HG02970 (cell line): ENCODE measurements around the gene NFILZ.

Experiments
- ATAC-seq: cut with Tn5 transposase; IDR thresholded peaks from one replicate; pipeline ENCODE4 v1.9.1; 2021; ENCODE audit warnings: mild to moderate bottlenecking, moderate library complexity, moderate number of reproducible peaks; ENCODE audit not compliant: unreplicated experiment, low FRiP score

NFILZ gene

GRCh38 chr19:8629996-8630683, at the start of gene NFILZ:
Gene NFILZ, plus strand, starts transcription at chr19:8630633. Its CDS starts 46,133 bp downstream, at chr19:8676766.
- ATAC-seq: no peak

- no peak for ATAC-seq
Observed at GRCh38 chr19:8580710-8581281, 49.6 kb upstream of the NFILZ start.

GRCh38 chr19:8584965-8585893, 45.2 kb upstream of the NFILZ start:
- no peak for ATAC-seq

GRCh38 chr19:8585894-8586750, 44.3 kb upstream of the NFILZ start:
- ATAC-seq: no peak

GRCh38 chr19:8589177-8589714, 41.2 kb upstream of the NFILZ start:
- no peak for ATAC-seq

- ATAC-seq: no peak
Observed at GRCh38 chr19:8592231-8593009, 38.0 kb upstream of the NFILZ start.

- no peak for ATAC-seq
Observed at GRCh38 chr19:8593931-8594330, 36.5 kb upstream of the NFILZ start.

GRCh38 chr19:8595651-8596050, 34.8 kb upstream of the NFILZ start:
- ATAC-seq: no peak

GRCh38 chr19:8596168-8596567, 34.3 kb upstream of the NFILZ start:
- no peak for ATAC-seq

GRCh38 chr19:8600064-8600463, 30.4 kb upstream of the NFILZ start:
- ATAC-seq: no peak

GRCh38 chr19:8600816-8601215, 29.6 kb upstream of the NFILZ start:
- no peak for ATAC-seq

GRCh38 chr19:8601796-8602195, 28.6 kb upstream of the NFILZ start:
- ATAC-seq: no peak

GRCh38 chr19:8605514-8605913, 24.9 kb upstream of the NFILZ start:
- no peak for ATAC-seq

- ATAC-seq: no peak
Observed at GRCh38 chr19:8607386-8607785, 23.0 kb upstream of the NFILZ start.

- ATAC-seq: no peak
Observed at GRCh38 chr19:8608941-8609278, 21.5 kb upstream of the NFILZ start.

GRCh38 chr19:8609279-8610040, 21.0 kb upstream of the NFILZ start:
- no peak for ATAC-seq

GRCh38 chr19:8610041-8610935, 20.1 kb upstream of the NFILZ start, which contains the start of gene ADAMTS10:
Gene ADAMTS10, minus strand, starts transcription at chr19:8610715. Its CDS starts 5,005 bp downstream, at chr19:8605710.
- ATAC-seq: no peak

GRCh38 chr19:8610936-8611300, 19.5 kb upstream of the NFILZ start:
- ATAC-seq: no peak
